GM11168 (cell line): ENCODE results near the gene SPESP1.

Experiments used
- in situ Hi-C: fragments of 300-500 bp; cut with MboI; formaldehyde crosslinking; loops from one replicate; pipeline ENCODE4 v1.12.0; 2022; ENCODE audit warnings: low sequenced_read_pairs; ENCODE audit not compliant: unreplicated experiment

Gene SPESP1

GRCh38 chr15:68990231-68990991, 60.1 kb downstream of the SPESP1 start:
- in situ Hi-C loops = no loop called here

- in situ Hi-C loops = no loop called here
Measured at GRCh38 chr15:68990992-68991500, 60.7 kb downstream of the SPESP1 start.

GRCh38 chr15:68991723-68992122, 61.4 kb downstream of the SPESP1 start:
- in situ Hi-C loops = no loop called here

GRCh38 chr15:68992696-68993095, 62.4 kb downstream of the SPESP1 start:
- in situ Hi-C loops = no loop called here

- in situ Hi-C loops = no loop called here
Measured at GRCh38 chr15:68993276-68993675, 63.0 kb downstream of the SPESP1 start.

- in situ Hi-C loops = no loop called here
Measured at GRCh38 chr15:68994149-68994548, 63.8 kb downstream of the SPESP1 start.

- in situ Hi-C loops = no loop called here
Measured at GRCh38 chr15:68994981-68995761, 64.8 kb downstream of the SPESP1 start.
